Heart right ventricle (tissue), 16 donors: Measurements from ENCODE around the gene SGTA. TPM values are rescaled to one million over a fixed set of nuclear protein-coding genes. Genes with fewer than 3 reads are reported as not detected.

Experiments used
- ATAC-seq, 8 donors: fragments of 200-7000 bp; cut with Tn5 transposase; one replicate each; pipeline ENCODE4 v1.9.1; 2020; ENCODE audit warnings: mild to moderate bottlenecking in 8 of 8, moderate library complexity in 8 of 8, moderate number of reproducible peaks in 1 of 8
- DNase-seq, 2 donors: peaks; one replicate each; pipeline ENCODE4 v3.0.0-alpha.2; 2020
- H3K27ac ChIP-seq, 10 donors: fragments of 200-600 bp; sonication (generic) in 2 of 10; one replicate each; pipeline versions ENCODE4 v1.5.0 to v1.8.0; 2020 to 2022; ENCODE audit warnings: mild to moderate bottlenecking in 3 of 10
- H3K27me3 ChIP-seq, 7 donors: fragments of 200-600 bp; one replicate each; pipeline ENCODE4 v1.8.0; 2021 to 2022; ENCODE audit warnings: mild to moderate bottlenecking in 2 of 7
- H3K36me3 ChIP-seq, 9 donors: fragments of 200-600 bp; sonication (generic) in 1 of 9; one replicate each; pipeline versions ENCODE4 v1.5.0 to v1.8.0; 2020 to 2022; ENCODE audit warnings: mild to moderate bottlenecking in 2 of 9
- H3K4me1 ChIP-seq, 9 donors: fragments of 200-600 bp; sonication (generic) in 1 of 9; one replicate each; pipeline versions ENCODE4 v1.5.0 to v1.8.0; 2020 to 2022; ENCODE audit warnings: mild to moderate bottlenecking in 4 of 9
- H3K4me3 ChIP-seq, 10 donors: fragments of 200-600 bp; sonication (generic) in 2 of 10; one replicate each; pipeline versions ENCODE4 v1.5.0 to v1.8.0; 2020 to 2022; ENCODE audit warnings: mild to moderate bottlenecking in 7 of 10, moderate library complexity in 2 of 10
- H3K9me3 ChIP-seq, 11 donors: fragments of 200-600 bp in 10 of 11; sonication (generic) in 2 of 11; one replicate each; pipeline versions ENCODE4 v1.5.0 to v1.8.0; 2013 to 2022; ENCODE audit warnings: mild to moderate bottlenecking in 2 of 11, control low read depth in 1 of 11, moderate library complexity in 1 of 11
- WGBS, 2 donors: extraction: QIAGEN DNeasy Blood & Tissue Kit; methylation state at CpG; one replicate each; pipeline ENCODE4 v1.1.7; 2013; ENCODE audit warnings: inconsistent platforms in 1 of 2; 5-methylcytosine and 5-hydroxymethylcytosine counted together
- intact Hi-C, 10 donors: fragments of 100-400 bp; cut with DNase I; formaldehyde crosslinking; loops; one replicate each; pipeline versions ENCODE4 v1.11.1 to v1.14.2; 2022
- long read RNA-seq, 3 donors: library from polyadenylated mRNA; unstranded; transcript quantifications; one replicate each; pipeline ENCODE4 v2.0.0, GENCODE V29; 2020 to 2021
- polyA plus RNA-seq, 2 donors: library from polyadenylated mRNA; stranded (reverse); fragments of 200-250 nt; gene quantifications; one replicate each; pipeline ENCODE4 v1.2.3, GENCODE V29; 2013
- total RNA-seq, 10 donors: library from RNA; stranded (reverse); fragmentation: NEBNext Ultra II Directional in 3 of 10; extraction: Animal tissue kit (Norgen Biotek cat#: 25700) in 3 of 10; gene quantifications; one replicate each; pipeline versions ENCODE4 v1.2.1 to v1.2.4, GENCODE V29; 2021 to 2023
- TF ChIP-seq, protein P1 (sequence below), 9 donors: fragments of 200-600 bp; sonication (generic) in 2 of 9; IDR thresholded peaks; one replicate each; pipeline versions ENCODE4 v1.5.0 to v1.8.0; 2021 to 2022; ENCODE audit warnings: antibody characterized with exemption in 9 of 9, mild to moderate bottlenecking in 5 of 9, moderate library complexity in 1 of 9
- donor health status: Arrhythmogenic right ventricular cardiomyopathy.
- donor health status: ischemic (EF 13 %, LVEDD 7.1; RV severe dilation, severe dysfunction).
- donor health status: healthy with polysubstance abuse.
- donor health status: DM: no; HTN: yes; CAD: no.
- donor health status: DM: no; HTN: no; CAD: no.
- donor health status: ischemic (EF 25% LVEDD 6.9; RV normal size, moderate dysfunction).
- donor health status: ischemic (EF 25% LVEDD 5.7; RV mildly dilated, moderate dysfunction).
- donor health status: healthy.
- donor health status: DM: yes; HTN: yes; CAD: no.
- donor health status: Ischemic cardiomyopathy.
- donor health status: ischemic (EF 35%, LVEDD 5.7; RV mildly dilated, moderate dysfunction).
- donor health status: nonischemic (EF 11% LVEDD 7.7; RV severe dilation, severe dysfunction).
- donor health status: DM: yes; HTN: yes; CAD: no.
- donor health status: PGD.
- donor health status: ischemic (EF 29% LVEDD 5.4; RV normal size, mild dysfunction).
- donor health status: nonischemic (EF 23%, LVEDD 6.1; RV moderate dilation, normal function).

The SGTA gene, protein sequence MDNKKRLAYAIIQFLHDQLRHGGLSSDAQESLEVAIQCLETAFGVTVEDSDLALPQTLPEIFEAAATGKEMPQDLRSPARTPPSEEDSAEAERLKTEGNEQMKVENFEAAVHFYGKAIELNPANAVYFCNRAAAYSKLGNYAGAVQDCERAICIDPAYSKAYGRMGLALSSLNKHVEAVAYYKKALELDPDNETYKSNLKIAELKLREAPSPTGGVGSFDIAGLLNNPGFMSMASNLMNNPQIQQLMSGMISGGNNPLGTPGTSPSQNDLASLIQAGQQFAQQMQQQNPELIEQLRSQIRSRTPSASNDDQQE
- 10 to 100 TPM; 52.6 to 84.9 (median 64.6) TPM for total RNA-seq
- polyA plus RNA-seq: 100 to 1,000 TPM in 1 of 2 donors, 10 to 100 TPM in 1; 90.2 to 102 TPM
- long read RNA-seq, donor 1, transcript SGTA-201 (12 exons, 2,330 nt): major isoform, 83 of 155 reads
- long read RNA-seq, donor 1, partial matches to known transcripts: 66 of 155 reads
- long read RNA-seq, donor 1, other reads (novel, unspliced or antisense): 6 of 155 reads
- long read RNA-seq, donor 2, transcript SGTA-201 (12 exons, 2,330 nt): major isoform, 79 of 149 reads
- long read RNA-seq, donor 2, partial matches to known transcripts: 30 of 149 reads
- long read RNA-seq, donor 2, other reads (novel, unspliced or antisense): 40 of 149 reads
- long read RNA-seq, donor 3, transcript SGTA-201 (12 exons, 2,330 nt): major isoform, 296 of 384 reads
- long read RNA-seq, donor 3, partial matches to known transcripts: 64 of 384 reads
- long read RNA-seq, donor 3, other reads (novel, unspliced or antisense): 24 of 384 reads

DNA sequence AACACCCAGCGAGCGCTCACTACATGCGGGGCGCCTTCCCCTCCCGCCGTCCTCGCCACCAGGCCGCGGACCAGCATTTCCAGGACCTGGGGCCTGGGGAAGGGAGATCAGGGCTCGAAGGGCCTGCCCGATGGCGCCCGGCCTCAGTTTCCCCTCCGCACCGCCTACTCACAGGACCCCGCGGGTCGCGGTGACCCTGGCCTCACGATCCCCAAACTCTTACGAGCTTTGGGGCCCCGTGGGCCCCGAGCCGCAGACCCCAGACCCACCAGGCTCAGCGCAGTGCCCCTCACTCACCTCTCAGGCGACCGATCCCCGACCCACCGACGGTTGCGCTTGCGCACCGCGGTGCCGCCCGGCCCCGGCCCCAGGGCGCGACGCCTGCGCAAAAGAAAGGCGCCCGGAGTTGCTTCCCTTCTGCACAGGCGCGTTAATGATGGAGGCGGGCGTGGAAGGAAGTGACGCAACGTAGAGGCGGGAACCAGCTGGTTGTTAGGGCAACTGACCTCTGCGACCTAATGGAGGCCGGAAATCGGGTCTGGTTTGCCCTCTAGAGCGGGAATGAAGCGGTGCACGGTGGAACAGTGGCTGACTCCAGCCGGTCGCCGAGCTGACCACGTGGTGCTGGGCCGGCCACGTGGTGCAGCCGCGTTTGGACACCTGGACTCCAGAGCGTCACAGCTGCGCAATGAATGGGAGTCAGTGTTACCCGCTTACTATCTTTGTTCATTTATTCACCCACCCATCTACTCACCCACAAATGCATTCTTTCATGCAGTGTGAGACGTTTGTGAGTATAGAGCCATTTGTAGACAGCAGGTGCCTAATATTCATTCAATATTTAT, at the start of gene SGTA:
Gene SGTA, minus strand, starts transcription at position 338 of the 845 bp plus-strand sequence. CDS start 14,205 bp downstream, outside the sequence.
- Histone ChIP-seq H3K9me3 (no peaks in the 10 kb centered on the region), H3K27ac (peak within 1 kb of the TSS; percentile 68 to 100 (median 96)), H3K27me3 (no peaks in the 10 kb centered on the region), H3K36me3 (peaks cover 0 to 15% (median 0%) of the 10 kb centered on the region in 9 donors), H3K4me1 (peaks cover 20 to 72% (median 62%) of the 10 kb centered on the region in 9 donors), H3K4me3 (peak within 1 kb of the TSS; percentile 79 to 100 (median 96))
- intact Hi-C loops: loop anchor here in 2 of 10 donors (1.0 to 2.0 kb wide), 2 partner anchors 58 kb away; partner anchors contain the start of gene ZNF555 (in 2 of the 2)
- peak; percentile 95 to 99 for DNase-seq
- TF ChIP-seq, protein P1, sequence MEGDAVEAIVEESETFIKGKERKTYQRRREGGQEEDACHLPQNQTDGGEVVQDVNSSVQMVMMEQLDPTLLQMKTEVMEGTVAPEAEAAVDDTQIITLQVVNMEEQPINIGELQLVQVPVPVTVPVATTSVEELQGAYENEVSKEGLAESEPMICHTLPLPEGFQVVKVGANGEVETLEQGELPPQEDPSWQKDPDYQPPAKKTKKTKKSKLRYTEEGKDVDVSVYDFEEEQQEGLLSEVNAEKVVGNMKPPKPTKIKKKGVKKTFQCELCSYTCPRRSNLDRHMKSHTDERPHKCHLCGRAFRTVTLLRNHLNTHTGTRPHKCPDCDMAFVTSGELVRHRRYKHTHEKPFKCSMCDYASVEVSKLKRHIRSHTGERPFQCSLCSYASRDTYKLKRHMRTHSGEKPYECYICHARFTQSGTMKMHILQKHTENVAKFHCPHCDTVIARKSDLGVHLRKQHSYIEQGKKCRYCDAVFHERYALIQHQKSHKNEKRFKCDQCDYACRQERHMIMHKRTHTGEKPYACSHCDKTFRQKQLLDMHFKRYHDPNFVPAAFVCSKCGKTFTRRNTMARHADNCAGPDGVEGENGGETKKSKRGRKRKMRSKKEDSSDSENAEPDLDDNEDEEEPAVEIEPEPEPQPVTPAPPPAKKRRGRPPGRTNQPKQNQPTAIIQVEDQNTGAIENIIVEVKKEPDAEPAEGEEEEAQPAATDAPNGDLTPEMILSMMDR (IDR thresholded peaks at IDR 0.05): peak in 8 of 9 donors; percentile 20 to 66 (median 54)
- WGBS, 2 donors: 1% methylated on average over 66 to 68 of the region's 68 CpGs
- peak; percentile 88 to 95 (median 92) for ATAC-seq

GRCh38 chr19:2827840-2828489, 44.9 kb upstream of the SGTA start:
- peaks cover under 1 to 84% (median 32%) of the 10 kb centered on the region in 9 donors for H3K36me3 ChIP-seq
- H3K27ac ChIP-seq: no peak overlapping the region
- peaks cover 0 to 62% (median 16%) of the 10 kb centered on the region in 11 donors for H3K9me3 ChIP-seq
- TF ChIP-seq, protein P1 (IDR thresholded peaks at IDR 0.05): no peak
- H3K4me3 ChIP-seq: no peak overlapping the region
- WGBS, 2 donors: 96 to 97% methylated on average over 13 of the region's 13 CpGs
- intact Hi-C loops: no loop called here
- no peak for ATAC-seq
- no peaks in the 10 kb centered on the region for H3K27me3 ChIP-seq
- H3K4me1 ChIP-seq: no peaks in the 10 kb centered on the region
- DNase-seq: no peak

DNA sequence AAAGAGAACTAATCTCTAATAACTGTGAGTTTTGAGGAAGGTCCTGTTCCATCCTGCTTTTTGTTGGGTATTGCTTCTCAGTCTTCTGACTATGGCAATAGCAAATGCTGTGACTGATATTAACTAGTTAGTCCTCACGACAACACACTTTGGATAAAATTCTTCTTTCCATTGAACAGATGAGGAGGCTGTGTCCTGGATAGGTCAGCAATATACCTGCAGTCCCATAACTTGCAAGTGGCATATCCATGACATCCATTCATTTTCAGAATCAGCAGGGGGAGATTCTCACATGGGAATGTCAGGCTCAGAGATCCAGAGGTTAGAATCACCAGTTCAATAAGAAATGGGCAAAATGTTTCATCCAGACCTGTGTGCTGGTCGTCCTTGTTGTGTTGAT, 43.9 kb upstream of the SGTA start:
- no peaks in the 10 kb centered on the region for H3K4me1 ChIP-seq
- H3K27me3 ChIP-seq: no peaks in the 10 kb centered on the region
- 86 to 91% methylated on average over 2 of the region's 2 CpGs for WGBS, 2 donors
- no peak overlapping the region for H3K27ac ChIP-seq
- TF ChIP-seq, protein P1 (IDR thresholded peaks at IDR 0.05): no peak
- peaks cover 0 to 52% (median 7%) of the 10 kb centered on the region in 11 donors for H3K9me3 ChIP-seq
- DNase-seq: no peak
- peaks cover 0 to 75% (median 22%) of the 10 kb centered on the region in 9 donors for H3K36me3 ChIP-seq
- intact Hi-C loops: no loop called here
- no peak for ATAC-seq
- H3K4me3 ChIP-seq: no peak overlapping the region
